H9 (cell line): Measurements from ENCODE around the gene LARP6. TPM values are rescaled to one million over a fixed set of nuclear protein-coding genes. Genes with fewer than 3 reads are reported as not detected.

Experiments
- DNase-seq: peaks from one replicate; pipeline ENCODE4 v3.0.0-alpha.2; 2017
- H2AFZ ChIP-seq: one replicate; pipeline ENCODE4 v1.6.1; 2013; ENCODE audit warnings: mild to moderate bottlenecking, low read length, control low read depth, moderate library complexity
- H2AK5ac ChIP-seq: 2 replicates; pipeline ENCODE4 v1.6.1; 2013; ENCODE audit warnings: low read length, control low read depth, mixed read lengths; ENCODE audit not compliant: insufficient read length
- H2BK120ac ChIP-seq: one replicate; pipeline ENCODE4 v1.6.1; 2013; ENCODE audit warnings: low read depth, mild to moderate bottlenecking, low read length, control low read depth, inconsistent platforms; ENCODE audit not compliant: poor library complexity, severe bottlenecking
- H2BK12ac ChIP-seq: 2 replicates; pipeline ENCODE4 v1.6.1; 2013; ENCODE audit warnings: low read length, control low read depth, mixed read lengths, low read depth; ENCODE audit not compliant: insufficient read length
- H2BK15ac ChIP-seq: 2 replicates; pipeline ENCODE4 v1.6.1; 2013; ENCODE audit warnings: low read depth, low read length, control low read depth
- H2BK20ac ChIP-seq: one replicate; pipeline ENCODE4 v1.6.1; 2013; ENCODE audit warnings: low read depth, mild to moderate bottlenecking, low read length, control low read depth, inconsistent platforms; ENCODE audit not compliant: poor library complexity, severe bottlenecking
- H2BK5ac ChIP-seq: 2 replicates; pipeline ENCODE4 v1.6.1; 2013; ENCODE audit warnings: low read length, control low read depth, mixed read lengths; ENCODE audit not compliant: insufficient read length
- H3K14ac ChIP-seq: 2 replicates; pipeline ENCODE4 v1.6.1; 2013; ENCODE audit warnings: low read length, control low read depth; ENCODE audit not compliant: insufficient read depth
- H3K18ac ChIP-seq: 2 replicates; pipeline ENCODE4 v1.6.1; 2013; ENCODE audit warnings: low read depth, mild to moderate bottlenecking, mixed read lengths, low read length, control low read depth; ENCODE audit not compliant: insufficient read length
- H3K23ac ChIP-seq: 2 replicates; pipeline ENCODE4 v1.6.1; 2013; ENCODE audit warnings: low read length, control low read depth, mixed read lengths, low read depth; ENCODE audit not compliant: insufficient read length
- H3K23me2 ChIP-seq: 2 replicates; pipeline ENCODE4 v1.6.1; 2013; ENCODE audit warnings: low read depth, mild to moderate bottlenecking, mixed read lengths, low read length, control low read depth; ENCODE audit not compliant: insufficient read length, poor library complexity, severe bottlenecking
- H3K27ac ChIP-seq: 2 replicates; pipeline ENCODE4 v1.5.1; 2013; ENCODE audit warnings: low read length, control low read depth, mixed read lengths, low read depth; ENCODE audit not compliant: insufficient read length
- H3K27me3 ChIP-seq: 2 replicates; pipeline ENCODE4 v1.6.1; 2013; ENCODE audit warnings: low read length, control low read depth, inconsistent platforms; ENCODE audit not compliant: insufficient read depth
- H3K4ac ChIP-seq: 2 replicates; pipeline ENCODE4 v1.6.1; 2013; ENCODE audit warnings: low read depth, mild to moderate bottlenecking, control low read depth, inconsistent platforms, low read length, moderate library complexity
- H3K4me1 ChIP-seq: 2 replicates; pipeline ENCODE4 v1.6.1; 2013; ENCODE audit warnings: low read length, control low read depth, inconsistent platforms; ENCODE audit not compliant: insufficient read depth
- H3K4me2 ChIP-seq: 2 replicates; pipeline ENCODE4 v1.6.1; 2013; ENCODE audit warnings: low read length, control low read depth, mixed read lengths; ENCODE audit not compliant: insufficient read length, insufficient read depth
- H3K56ac ChIP-seq: 2 replicates; pipeline ENCODE4 v1.6.1; 2013; ENCODE audit warnings: low read depth, mild to moderate bottlenecking, mixed read lengths, low read length, control low read depth; ENCODE audit not compliant: insufficient read length
- H3K79me1 ChIP-seq: 2 replicates; pipeline ENCODE4 v1.6.1; 2013; ENCODE audit warnings: low read depth, mild to moderate bottlenecking, moderate library complexity, low read length, control low read depth, inconsistent platforms; ENCODE audit not compliant: insufficient read depth, poor library complexity, severe bottlenecking
- H3K79me2 ChIP-seq: 2 replicates; pipeline ENCODE4 v1.6.1; 2013; ENCODE audit warnings: low read length, control low read depth, inconsistent platforms; ENCODE audit not compliant: insufficient read depth
- H3K9ac ChIP-seq: 2 replicates; pipeline ENCODE4 v1.6.1; 2013; ENCODE audit warnings: low read length, control low read depth, mixed read lengths; ENCODE audit not compliant: insufficient read length; ENCODE audit errors: extremely low read depth
- H3K9me3 ChIP-seq: one replicate; pipeline ENCODE4 v1.6.1; 2013; ENCODE audit warnings: low read depth, low read length, inconsistent platforms; ENCODE audit not compliant: control insufficient read depth
- H3T11ph ChIP-seq: one replicate; pipeline ENCODE4 v1.6.1; 2013; ENCODE audit warnings: mild to moderate bottlenecking, low read length, control low read depth, inconsistent platforms
- H4K20me1 ChIP-seq: one replicate; pipeline ENCODE4 v1.6.1; 2013; ENCODE audit not compliant: control insufficient read depth, insufficient read length, insufficient read depth
- H4K5ac ChIP-seq: 2 replicates; pipeline ENCODE4 v1.6.1; 2013; ENCODE audit warnings: low read depth, mild to moderate bottlenecking, mixed read lengths, low read length, control low read depth; ENCODE audit not compliant: insufficient read length
- H4K8ac ChIP-seq: replicated peaks from 2 replicates; pipeline ENCODE4 v1.6.1; 2013; ENCODE audit warnings: low read length, control low read depth, mixed read lengths, low read depth; ENCODE audit not compliant: insufficient read length
- H4K91ac ChIP-seq: 2 replicates; pipeline ENCODE4 v1.6.1; 2013; ENCODE audit warnings: low read depth, mild to moderate bottlenecking, moderate library complexity, mixed read lengths, low read length, control low read depth; ENCODE audit not compliant: insufficient read length
- H3K27ac Mint-ChIP-seq, 3 experiments: 2 replicates in 2 of 3; 3 replicates in 1 of 3; pipeline ENCODE4 v1.8.0; 2020 to 2021; ENCODE audit warnings: mixed read lengths in 3 of 3, mild to moderate bottlenecking in 1 of 3, moderate library complexity in 1 of 3
- H3K27me3 Mint-ChIP-seq: 2 replicates; pipeline ENCODE4 v1.8.0; 2021; ENCODE audit warnings: low read depth, mild to moderate bottlenecking, moderate library complexity, mixed read lengths
- H3K36me3 Mint-ChIP-seq, 3 experiments: 2 replicates in 2 of 3; 3 replicates in 1 of 3; pipeline ENCODE4 v1.8.0; 2020 to 2021; ENCODE audit warnings: low read depth in 3 of 3, mixed read lengths in 3 of 3; ENCODE audit not compliant: insufficient read depth in 1 of 3
- H3K4me1 Mint-ChIP-seq, 2 experiments: 2 replicates each; pipeline ENCODE4 v1.8.0; 2020; ENCODE audit warnings: mixed read lengths in 2 of 2
- H3K4me3 Mint-ChIP-seq, 2 experiments: 2 replicates in 1 of 2; 3 replicates in 1 of 2; pipeline ENCODE4 v1.8.0; 2020 to 2021; ENCODE audit warnings: mild to moderate bottlenecking in 2 of 2, mixed read lengths in 2 of 2, moderate library complexity in 1 of 2
- H3K9me3 Mint-ChIP-seq, 2 experiments: 2 replicates in 1 of 2; 3 replicates in 1 of 2; pipeline ENCODE4 v1.8.0; 2020; ENCODE audit warnings: mild to moderate bottlenecking in 2 of 2, mixed read lengths in 2 of 2, moderate library complexity in 1 of 2
- WGBS: extraction: QIAGEN DNeasy Blood & Tissue Kit; methylation state at CpG from one replicate; pipeline ENCODE4 v1.1.7; 2013; ENCODE audit warnings: missing lambda C conversion rate, low lambda C conversion rate, mixed read lengths; ENCODE audit not compliant: insufficient read length; ENCODE audit errors: extremely low coverage; 5-methylcytosine and 5-hydroxymethylcytosine counted together
- total RNA-seq: library from RNA; stranded (reverse); gene quantifications from 2 replicates; pipeline ENCODE4 v1.2.1, GENCODE V29; 2021
- TF ChIP-seq, protein P1 (sequence below): fragments of 200-600 bp; sonication (generic); conservative IDR thresholded peaks from 3 replicates; pipeline ENCODE4 v1.8.0; 2021; ENCODE audit warnings: antibody characterized with exemption, mild to moderate bottlenecking

The LARP6 gene
- total RNA-seq, 1 experiment from 2014 or later: 18.9 TPM

GRCh38 chr15:70791259-70791658, 62.7 kb downstream of the LARP6 start:
- Mint-ChIP-seq H3K36me3 (no peaks in the 10 kb centered on the region), H3K4me1 (peaks cover 7 to 16% of the 10 kb centered on the region in 2 experiments; a peak in 2 of 4 replicates), H3K9me3 (no peaks in the 10 kb centered on the region), H3K27ac (no peak overlapping the region), H3K4me3 (no peak overlapping the region), H3K27me3 (peaks cover 4% of the 10 kb centered on the region; the same call in 1 of the 2 replicates)
- TF ChIP-seq, protein P1, sequence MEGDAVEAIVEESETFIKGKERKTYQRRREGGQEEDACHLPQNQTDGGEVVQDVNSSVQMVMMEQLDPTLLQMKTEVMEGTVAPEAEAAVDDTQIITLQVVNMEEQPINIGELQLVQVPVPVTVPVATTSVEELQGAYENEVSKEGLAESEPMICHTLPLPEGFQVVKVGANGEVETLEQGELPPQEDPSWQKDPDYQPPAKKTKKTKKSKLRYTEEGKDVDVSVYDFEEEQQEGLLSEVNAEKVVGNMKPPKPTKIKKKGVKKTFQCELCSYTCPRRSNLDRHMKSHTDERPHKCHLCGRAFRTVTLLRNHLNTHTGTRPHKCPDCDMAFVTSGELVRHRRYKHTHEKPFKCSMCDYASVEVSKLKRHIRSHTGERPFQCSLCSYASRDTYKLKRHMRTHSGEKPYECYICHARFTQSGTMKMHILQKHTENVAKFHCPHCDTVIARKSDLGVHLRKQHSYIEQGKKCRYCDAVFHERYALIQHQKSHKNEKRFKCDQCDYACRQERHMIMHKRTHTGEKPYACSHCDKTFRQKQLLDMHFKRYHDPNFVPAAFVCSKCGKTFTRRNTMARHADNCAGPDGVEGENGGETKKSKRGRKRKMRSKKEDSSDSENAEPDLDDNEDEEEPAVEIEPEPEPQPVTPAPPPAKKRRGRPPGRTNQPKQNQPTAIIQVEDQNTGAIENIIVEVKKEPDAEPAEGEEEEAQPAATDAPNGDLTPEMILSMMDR: no peak
- H4K91ac ChIP-seq: no peak overlapping the region
- no peak overlapping the region for H2BK5ac ChIP-seq
- no peak overlapping the region for H4K5ac ChIP-seq
- no peak overlapping the region for H3K4me2 ChIP-seq
- H3K23ac ChIP-seq: no peak overlapping the region
- no peaks in the 10 kb centered on the region for H3K27me3 ChIP-seq
- H3T11ph ChIP-seq: no peak overlapping the region
- no peak overlapping the region for H3K18ac ChIP-seq
- H3K4me1 ChIP-seq: peaks cover 2% of the 10 kb centered on the region; the same call in 1 of the 2 replicates
- H2AK5ac ChIP-seq: no peak overlapping the region
- no peak overlapping the region for H2AFZ ChIP-seq
- no peak overlapping the region for H3K27ac ChIP-seq
- H3K9me3 ChIP-seq: no peaks in the 10 kb centered on the region
- no peak overlapping the region for H3K56ac ChIP-seq
- H3K23me2 ChIP-seq: no peaks in the 10 kb centered on the region
- H3K14ac ChIP-seq: no peak overlapping the region
- no peak overlapping the region for H2BK20ac ChIP-seq
- no peak overlapping the region for H2BK12ac ChIP-seq
- no peak overlapping the region for H2BK15ac ChIP-seq
- H3K4ac ChIP-seq: no peak overlapping the region
- no peak overlapping the region for H3K9ac ChIP-seq
- H3K79me1 ChIP-seq: no peaks in the 10 kb centered on the region
- no peak for DNase-seq
- H2BK120ac ChIP-seq: no peak overlapping the region
- no peaks in the 10 kb centered on the region for H4K20me1 ChIP-seq
- H3K79me2 ChIP-seq: no peaks in the 10 kb centered on the region
- WGBS: no CpG with 5 or more reads among the region's 5 CpGs
- no peak overlapping the region for H4K8ac ChIP-seq
